ENCODE results near the gene PSMD9. TPM values are rescaled to one million over a fixed set of nuclear protein-coding genes. Genes with fewer than 3 reads are reported as not detected.
A peak's percentile ranks its signal among the peaks of the same experiment; 100 is the strongest.

PSMD9 gene
- total RNA-seq, 1 experiment from 2014 or later, result 55.5 TPM

- TF ChIP-seq, protein P1, sequence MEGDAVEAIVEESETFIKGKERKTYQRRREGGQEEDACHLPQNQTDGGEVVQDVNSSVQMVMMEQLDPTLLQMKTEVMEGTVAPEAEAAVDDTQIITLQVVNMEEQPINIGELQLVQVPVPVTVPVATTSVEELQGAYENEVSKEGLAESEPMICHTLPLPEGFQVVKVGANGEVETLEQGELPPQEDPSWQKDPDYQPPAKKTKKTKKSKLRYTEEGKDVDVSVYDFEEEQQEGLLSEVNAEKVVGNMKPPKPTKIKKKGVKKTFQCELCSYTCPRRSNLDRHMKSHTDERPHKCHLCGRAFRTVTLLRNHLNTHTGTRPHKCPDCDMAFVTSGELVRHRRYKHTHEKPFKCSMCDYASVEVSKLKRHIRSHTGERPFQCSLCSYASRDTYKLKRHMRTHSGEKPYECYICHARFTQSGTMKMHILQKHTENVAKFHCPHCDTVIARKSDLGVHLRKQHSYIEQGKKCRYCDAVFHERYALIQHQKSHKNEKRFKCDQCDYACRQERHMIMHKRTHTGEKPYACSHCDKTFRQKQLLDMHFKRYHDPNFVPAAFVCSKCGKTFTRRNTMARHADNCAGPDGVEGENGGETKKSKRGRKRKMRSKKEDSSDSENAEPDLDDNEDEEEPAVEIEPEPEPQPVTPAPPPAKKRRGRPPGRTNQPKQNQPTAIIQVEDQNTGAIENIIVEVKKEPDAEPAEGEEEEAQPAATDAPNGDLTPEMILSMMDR (IDR thresholded peaks at IDR 0.05 in 2 of 3, conservative IDR thresholded peaks at IDR 0.05 in 1 of 3; ENCODE audit: borderline replicate concordance in 1 of 3, insufficient read depth in 1 of 3, low read depth in 2 of 3, low read length in 2 of 3), result peak in 1 of 3 experiments; percentile 45; a peak in 2 of 6 replicates
- TF ChIP-seq MAX (IDR thresholded peaks at IDR 0.05), result peak; percentile 63; the same call in 1 of the 2 replicates
- TF ChIP-seq EZH2phosphoT487 (IDR thresholded peaks at IDR 0.05; ENCODE audit: borderline replicate concordance), result no peak
- TF ChIP-seq SRF (IDR thresholded peaks at IDR 0.05; ENCODE audit: low read depth), result no peak
- peak; percentile 68 for TF ChIP-seq SP1 (IDR thresholded peaks at IDR 0.05; ENCODE audit: low read depth)
- TF ChIP-seq ATF3 (IDR thresholded peaks at IDR 0.05), result no peak
- no peak for TF ChIP-seq CBX3 (IDR thresholded peaks at IDR 0.05; ENCODE audit: low read depth)
- TF ChIP-seq FOSL1 (IDR thresholded peaks at IDR 0.05; ENCODE audit: low read depth), result no peak
- TF ChIP-seq SIN3A (IDR thresholded peaks at IDR 0.05; ENCODE audit: low read depth), result no peak
- no peak for TF ChIP-seq EZH2 (IDR thresholded peaks at IDR 0.05)
- peak; percentile 84 for TF ChIP-seq POLR2AphosphoS5 (IDR thresholded peaks at IDR 0.05; ENCODE audit: low read depth, low read length)
- peak; percentile 88 for TF ChIP-seq EGR1 (IDR thresholded peaks at IDR 0.05; ENCODE audit: low read depth)
These were observed 49.2 kb upstream of the PSMD9 start (continued) for GRCh38 chr12:121839106-121839992.

Data from HCT116 (cell line).